AG04450 (cell line): ENCODE results near the gene MROH2B. TPM values are rescaled to one million over a fixed set of nuclear protein-coding genes. Genes with fewer than 3 reads are reported as not detected.

ENCODE experiments used
- CTCF ChIA-PET: fragments of 300-600, 350-600 bp; formaldehyde crosslinking; extraction: SDS; loops from one replicate; lab custom pipeline; 2022; ENCODE audit warnings: antibody characterized with exemption, inconsistent platforms; lab: Charles Lee
- POLR2A ChIA-PET: fragments of 350-600 bp; formaldehyde crosslinking; extraction: SDS; loops from one replicate; lab custom pipeline; 2021; ENCODE audit warnings: antibody characterized with exemption, inconsistent platforms; lab: Yijun Ruan, JAX
- DNase-seq: peaks from one replicate; pipeline ENCODE4 v3.0.0-alpha.2; 2011; ENCODE audit warnings: low read depth, low spot score
- H3K27ac ChIP-seq: one replicate; pipeline ENCODE4 v1.5.1; 2012; ENCODE audit warnings: low read depth, low read length, control low read depth
- H3K27me3 ChIP-seq: one replicate; pipeline ENCODE4 v1.6.0; 2012; ENCODE audit warnings: low read length; ENCODE audit not compliant: control insufficient read depth, insufficient read depth
- H3K4me3 ChIP-seq: 2 replicates; pipeline ENCODE4 v1.5.1; 2011; ENCODE audit warnings: mild to moderate bottlenecking, low read depth, low read length, control low read depth
- H3K9me3 ChIP-seq: 2 replicates; pipeline ENCODE4 v1.5.1; 2012; ENCODE audit warnings: low read length; ENCODE audit not compliant: control insufficient read depth, insufficient read depth
- polyA minus RNA-seq: library from RNA; depleted of rRNA, polyadenylated mRNA; stranded (reverse); fragments of >200 nt; gene quantifications from 2 replicates; pipeline ENCODE4 v1.2.3, GENCODE V29; 2011; rRNA and poly(A)+ RNA removed
- polyA plus RNA-seq: library from polyadenylated mRNA; depleted of rRNA; stranded (reverse); fragments of >200 nt; gene quantifications from 2 replicates; pipeline ENCODE4 v1.2.3, GENCODE V29; 2011; rRNA removed
- TF ChIP-seq, protein P1 (sequence below): IDR thresholded peaks from 2 replicates; pipeline ENCODE4 v1.5.1; 2011; ENCODE audit warnings: low read depth, low read length, control low read depth, inconsistent platforms

MROH2B gene
- polyA plus RNA-seq (not detected in 2 replicates), polyA minus RNA-seq (not detected in 2 replicates)

DNA sequence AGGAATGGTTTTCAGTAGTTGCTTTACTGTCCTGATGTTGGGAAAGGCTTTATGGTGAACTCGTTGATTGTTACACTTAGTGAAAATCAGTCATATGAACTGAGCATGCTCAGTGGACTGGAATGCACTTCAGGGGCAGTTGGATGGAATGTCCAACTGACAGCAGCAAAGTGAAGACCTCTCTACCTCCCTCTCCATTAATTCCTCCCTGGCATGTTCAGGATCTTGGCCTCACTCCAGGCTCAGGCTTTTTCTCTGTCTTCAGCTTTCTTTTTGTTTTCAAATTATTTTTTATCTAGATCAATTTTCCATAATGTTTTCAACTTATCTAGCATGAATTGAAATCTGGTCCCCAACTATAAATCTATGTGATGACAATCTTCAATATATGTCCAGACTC lies at the start of gene MROH2B:
MROH2B (minus strand) TSS at position 101 of the 400 bp plus-strand sequence. CDS start 490 bp downstream, outside the sequence.
- POLR2A ChIA-PET: no interaction called here
- Histone ChIP-seq H3K27me3 (no peaks in the 10 kb centered on the region), H3K9me3 (no peaks in the 10 kb centered on the region), H3K4me3 (no peak within 1 kb of the TSS), H3K27ac (no peak within 1 kb of the TSS)
- TF ChIP-seq, protein P1, sequence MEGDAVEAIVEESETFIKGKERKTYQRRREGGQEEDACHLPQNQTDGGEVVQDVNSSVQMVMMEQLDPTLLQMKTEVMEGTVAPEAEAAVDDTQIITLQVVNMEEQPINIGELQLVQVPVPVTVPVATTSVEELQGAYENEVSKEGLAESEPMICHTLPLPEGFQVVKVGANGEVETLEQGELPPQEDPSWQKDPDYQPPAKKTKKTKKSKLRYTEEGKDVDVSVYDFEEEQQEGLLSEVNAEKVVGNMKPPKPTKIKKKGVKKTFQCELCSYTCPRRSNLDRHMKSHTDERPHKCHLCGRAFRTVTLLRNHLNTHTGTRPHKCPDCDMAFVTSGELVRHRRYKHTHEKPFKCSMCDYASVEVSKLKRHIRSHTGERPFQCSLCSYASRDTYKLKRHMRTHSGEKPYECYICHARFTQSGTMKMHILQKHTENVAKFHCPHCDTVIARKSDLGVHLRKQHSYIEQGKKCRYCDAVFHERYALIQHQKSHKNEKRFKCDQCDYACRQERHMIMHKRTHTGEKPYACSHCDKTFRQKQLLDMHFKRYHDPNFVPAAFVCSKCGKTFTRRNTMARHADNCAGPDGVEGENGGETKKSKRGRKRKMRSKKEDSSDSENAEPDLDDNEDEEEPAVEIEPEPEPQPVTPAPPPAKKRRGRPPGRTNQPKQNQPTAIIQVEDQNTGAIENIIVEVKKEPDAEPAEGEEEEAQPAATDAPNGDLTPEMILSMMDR: no peak
- CTCF ChIA-PET: interaction anchor here (1.0 kb wide), 1 partner anchor 12 kb away, joined by 3 read pairs; no protein-coding TSS in a partner anchor
- DNase-seq: no peak

DNA sequence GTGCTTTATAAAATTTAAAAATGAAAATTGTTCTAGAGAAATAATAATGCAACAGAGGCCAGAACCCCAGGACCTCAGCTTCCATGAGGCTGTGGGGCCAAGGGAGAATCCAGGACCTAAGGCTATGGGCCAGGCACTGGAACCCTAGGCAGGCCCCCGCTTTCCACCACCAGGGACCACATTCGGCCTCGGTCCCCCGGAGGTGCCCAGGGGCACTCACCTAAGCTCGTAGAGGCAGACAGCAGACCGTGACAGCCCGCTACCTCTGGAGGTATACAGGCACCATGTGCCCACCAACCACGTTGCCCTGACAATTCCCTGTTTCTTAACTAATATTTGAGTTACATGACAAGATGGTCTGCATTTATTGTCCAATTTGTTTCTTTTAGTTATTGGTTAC lies 49.5 kb upstream of the MROH2B start:
- H3K4me3 ChIP-seq: no peak overlapping the region
- TF ChIP-seq, protein P1: no peak
- POLR2A ChIA-PET: no interaction called here
- CTCF ChIA-PET: interaction anchor here (2.1 kb wide), 1 partner anchor 216 kb away, joined by 7 read pairs; no protein-coding TSS in a partner anchor
- H3K27ac ChIP-seq: no peak overlapping the region
- DNase-seq: no peak
- H3K27me3 ChIP-seq: no peaks in the 10 kb centered on the region
- no peaks in the 10 kb centered on the region; the same call in 1 of the 2 replicates for H3K9me3 ChIP-seq

DNA sequence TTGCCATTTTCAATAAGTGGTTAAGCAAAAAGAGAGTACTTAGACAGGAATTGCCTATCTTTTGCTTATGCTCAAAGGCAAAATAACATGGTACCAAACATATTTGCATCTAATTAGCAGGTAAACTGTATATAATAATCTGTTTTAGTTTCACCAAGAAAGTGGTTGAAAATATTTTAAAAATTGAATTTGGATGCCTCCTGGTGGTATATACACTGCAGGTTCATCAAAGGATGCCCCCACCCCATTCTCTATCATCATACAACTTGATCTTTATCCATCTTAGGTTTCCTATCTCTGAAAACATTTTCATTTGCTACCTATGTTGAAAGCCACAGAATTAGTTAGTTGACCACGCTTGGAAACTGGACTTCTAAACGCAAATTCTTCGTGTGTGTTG lies 47.0 kb upstream of the MROH2B start:
- Histone ChIP-seq H3K27ac (no peak overlapping the region), H3K4me3 (no peak overlapping the region), H3K27me3 (no peaks in the 10 kb centered on the region), H3K9me3 (no peaks in the 10 kb centered on the region; the same call in 1 of the 2 replicates)
- DNase-seq: no peak
- TF ChIP-seq, protein P1: 0 out of 2 replicates have a peak, but pooled peaks have one; percentile 21
- POLR2A ChIA-PET: no interaction called here
- CTCF ChIA-PET: interaction anchor here (5.1 kb wide), 1 partner anchor 214 kb away, joined by 31 read pairs; no protein-coding TSS in a partner anchor

DNA sequence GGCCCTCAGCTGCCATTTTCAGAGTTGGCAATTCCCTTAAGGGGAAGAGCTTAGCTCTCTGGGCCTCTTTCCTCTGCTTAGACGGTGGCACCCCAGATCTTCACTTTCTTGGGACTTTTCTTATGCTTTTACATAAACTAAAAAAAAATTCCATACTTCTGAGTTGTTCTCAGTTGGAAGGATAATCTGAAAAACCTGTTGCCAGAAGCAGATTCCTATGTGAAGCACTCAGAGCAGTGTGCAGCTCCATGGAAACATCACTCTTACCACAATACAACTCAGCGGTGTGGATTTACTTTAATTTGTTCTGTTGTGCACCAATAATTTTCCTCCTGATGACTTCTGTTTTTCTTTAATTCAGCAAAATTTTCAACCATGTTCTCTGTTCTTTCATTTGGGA lies 44.1 kb upstream of the MROH2B start:
- TF ChIP-seq, protein P1: no peak
- Histone ChIP-seq H3K27ac (peak overlapping the region; percentile 93), H3K9me3 (no peaks in the 10 kb centered on the region), H3K27me3 (no peaks in the 10 kb centered on the region), H3K4me3 (no peak overlapping the region)
- peak; percentile 76 for DNase-seq
- ChIA-PET POLR2A (interaction anchor here (0.7 to 1.0 kb wide), 3 partner anchors 130 to 402 kb away, joined by 3 read pairs; no protein-coding TSS in a partner anchor), CTCF (interaction anchor here (0.6 to 5.1 kb wide), 2 partner anchors 151 to 211 kb away, joined by 3 to 31 read pairs; no protein-coding TSS in a partner anchor)
